Esophagus muscularis mucosa (tissue), 4 donors: ENCODE measurements around the gene TMEM59. TPM values are rescaled to one million over a fixed set of nuclear protein-coding genes. Genes with fewer than 3 reads are reported as not detected.
A peak's percentile ranks its signal among the peaks of the same experiment; 100 is the strongest.

ENCODE experiments used
- DNase-seq: peaks from one replicate; pipeline ENCODE4 v3.0.0-alpha.2; 2017; ENCODE audit errors: extremely low spot score
- H3K27ac ChIP-seq, 4 donors: fragments of 200-600 bp; sonication (generic); replicated peaks in 1 of 4; 1 replicate in 3 of 4; 2 replicates in 1 of 4; pipeline ENCODE4 v1.5.1; 2016 to 2019; ENCODE audit warnings: mild to moderate bottlenecking in 1 of 4
- H3K27me3 ChIP-seq, 4 donors: fragments of 200-600 bp; sonication (generic); one replicate each; pipeline versions ENCODE4 v1.5.1 to v1.6.0; 2016 to 2019
- H3K36me3 ChIP-seq, 4 donors: fragments of 200-600 bp; sonication (generic); one replicate each; pipeline ENCODE4 v1.5.1; 2016 to 2019
- H3K4me1 ChIP-seq, 4 donors: fragments of 200-600 bp; sonication (generic); one replicate each; pipeline ENCODE4 v1.5.1; 2016 to 2019
- H3K4me3 ChIP-seq, 4 donors: fragments of 200-600 bp; sonication (generic); 1 replicate in 2 of 4; 2 replicates in 2 of 4; pipeline ENCODE4 v1.5.1; 2016 to 2019; ENCODE audit warnings: mild to moderate bottlenecking in 4 of 4, moderate library complexity in 1 of 4
- H3K9me3 ChIP-seq, 4 donors: fragments of 200-600 bp; sonication (generic); 1 replicate in 3 of 4; 2 replicates in 1 of 4; pipeline ENCODE4 v1.5.1; 2016 to 2019
- EP300 ChIP-seq: sonication (generic); formaldehyde crosslinking; IDR thresholded peaks from one replicate; pipeline ENCODE4 v1.6.1; 2017; ENCODE audit warnings: antibody characterized with exemption
- POLR2A ChIP-seq: fragments of 450-650 bp; IDR thresholded peaks from one replicate; pipeline ENCODE4 v1.6.1; 2017; ENCODE audit warnings: antibody characterized with exemption, moderate library complexity, mild to moderate bottlenecking, low read depth
- POLR2AphosphoS5 ChIP-seq, 2 donors: sonication (generic); formaldehyde crosslinking; IDR thresholded peaks; one replicate each; pipeline ENCODE4 v1.6.1; 2017; ENCODE audit warnings: antibody characterized with exemption in 2 of 2
- WGBS: methylation state at CpG from one replicate; pipeline ENCODE4 v1.1.5; 2018; 5-methylcytosine and 5-hydroxymethylcytosine counted together
- intact Hi-C: fragments of 100-400 bp; cut with DNase I; formaldehyde crosslinking; loops from one replicate; pipeline ENCODE4 v1.15.1; 2023
- total RNA-seq, 4 donors: library from RNA; depleted of rRNA; stranded (reverse); fragments of >200 nt; gene quantifications; one replicate each; pipeline versions ENCODE4 v1.1.0 to v1.2.1, GENCODE V29; 2016
- TF ChIP-seq, protein P1 (sequence below), 3 experiments: fragments of 200-600 bp in 2 of 3; fragments of 450-650 bp in 1 of 3; sonication (generic) in 2 of 3; IDR thresholded peaks; one replicate each; pipeline ENCODE4 v1.5.1; 2017 to 2019; ENCODE audit warnings: antibody characterized with exemption in 3 of 3, mild to moderate bottlenecking in 2 of 3, moderate library complexity in 1 of 3

Gene TMEM59
- total RNA-seq, 4 donors from 2014 or later: 238 to 334 (median 288) TPM

DNA sequence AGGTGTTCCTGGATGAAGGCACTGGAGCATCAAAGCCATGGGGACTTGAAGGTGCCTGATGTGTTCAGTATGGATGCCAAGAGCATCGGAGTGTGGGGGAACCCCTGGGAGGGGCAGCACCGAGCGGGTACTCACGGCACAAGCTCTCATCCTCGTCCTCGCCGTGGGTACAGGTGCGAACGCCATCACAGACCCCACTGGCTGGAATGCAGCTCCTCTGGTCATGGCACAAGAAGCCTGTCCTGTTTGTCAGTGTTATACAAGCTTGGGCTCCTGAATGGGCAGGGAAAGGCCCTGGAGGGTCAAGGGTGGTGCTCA, 41.0 kb downstream of the TMEM59 start:
- no peaks in the 10 kb centered on the region for H3K4me1 ChIP-seq
- H3K9me3 ChIP-seq: no peaks in the 10 kb centered on the region
- H3K36me3 ChIP-seq: no peaks in the 10 kb centered on the region
- H3K27ac ChIP-seq: no peak overlapping the region
- peaks cover 0 to 38% (median 0%) of the 10 kb centered on the region in 4 donors for H3K27me3 ChIP-seq
- 93% methylated on average over 9 of the region's 9 CpGs for WGBS
- TF ChIP-seq POLR2AphosphoS5 (IDR thresholded peaks at IDR 0.05) (no peak), EP300 (no peak), POLR2A (no peak)
- TF ChIP-seq, protein P1, sequence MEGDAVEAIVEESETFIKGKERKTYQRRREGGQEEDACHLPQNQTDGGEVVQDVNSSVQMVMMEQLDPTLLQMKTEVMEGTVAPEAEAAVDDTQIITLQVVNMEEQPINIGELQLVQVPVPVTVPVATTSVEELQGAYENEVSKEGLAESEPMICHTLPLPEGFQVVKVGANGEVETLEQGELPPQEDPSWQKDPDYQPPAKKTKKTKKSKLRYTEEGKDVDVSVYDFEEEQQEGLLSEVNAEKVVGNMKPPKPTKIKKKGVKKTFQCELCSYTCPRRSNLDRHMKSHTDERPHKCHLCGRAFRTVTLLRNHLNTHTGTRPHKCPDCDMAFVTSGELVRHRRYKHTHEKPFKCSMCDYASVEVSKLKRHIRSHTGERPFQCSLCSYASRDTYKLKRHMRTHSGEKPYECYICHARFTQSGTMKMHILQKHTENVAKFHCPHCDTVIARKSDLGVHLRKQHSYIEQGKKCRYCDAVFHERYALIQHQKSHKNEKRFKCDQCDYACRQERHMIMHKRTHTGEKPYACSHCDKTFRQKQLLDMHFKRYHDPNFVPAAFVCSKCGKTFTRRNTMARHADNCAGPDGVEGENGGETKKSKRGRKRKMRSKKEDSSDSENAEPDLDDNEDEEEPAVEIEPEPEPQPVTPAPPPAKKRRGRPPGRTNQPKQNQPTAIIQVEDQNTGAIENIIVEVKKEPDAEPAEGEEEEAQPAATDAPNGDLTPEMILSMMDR (IDR thresholded peaks at IDR 0.05): no peak
- intact Hi-C loops: no loop called here
- no peak overlapping the region for H3K4me3 ChIP-seq
- peak; percentile 84 for DNase-seq

DNA sequence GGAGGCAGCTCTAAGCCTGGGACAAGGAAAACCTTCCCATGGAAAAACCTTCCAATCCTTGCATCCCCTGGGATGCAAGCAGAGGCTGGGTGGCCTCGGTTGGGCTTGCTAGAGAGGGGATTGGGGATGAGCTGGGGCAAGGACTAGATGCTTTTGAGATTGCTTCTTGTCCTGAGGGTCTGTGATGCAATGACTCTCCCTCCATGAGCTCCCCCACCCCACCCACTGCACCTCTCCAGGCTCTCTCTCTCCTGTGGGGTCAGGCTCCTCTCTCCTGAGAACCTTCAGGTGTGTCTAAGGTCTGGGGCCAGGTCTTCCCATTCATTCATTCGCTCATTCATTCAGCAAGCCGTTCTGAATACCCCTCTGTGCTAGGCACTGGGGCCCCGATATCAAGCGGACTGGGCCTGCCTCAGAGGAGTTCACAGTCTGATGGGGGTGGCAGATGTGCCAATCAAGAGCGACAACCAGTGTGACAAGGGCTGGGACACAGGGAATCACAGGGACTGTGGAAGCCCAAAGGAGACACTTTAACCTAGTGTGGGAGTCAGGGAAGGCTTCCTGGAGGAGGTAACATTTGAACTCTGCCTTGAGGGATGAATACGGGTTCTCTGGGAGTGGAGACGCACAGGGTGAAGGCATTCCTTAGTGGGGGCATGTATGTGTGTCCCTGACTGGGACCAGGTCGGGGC, 41.5 kb downstream of the TMEM59 start:
- peak; percentile 57 for DNase-seq
- WGBS: 84% methylated on average over 8 of the region's 9 CpGs
- no peak overlapping the region for H3K4me3 ChIP-seq
- no peaks in the 10 kb centered on the region for H3K9me3 ChIP-seq
- peaks cover 0 to 38% (median 0%) of the 10 kb centered on the region in 4 donors for H3K27me3 ChIP-seq
- no peaks in the 10 kb centered on the region for H3K36me3 ChIP-seq
- no peak overlapping the region for H3K27ac ChIP-seq
- TF ChIP-seq POLR2AphosphoS5 (IDR thresholded peaks at IDR 0.05): no peak
- no peak for TF ChIP-seq EP300
- TF ChIP-seq, protein P1 (IDR thresholded peaks at IDR 0.05): no peak
- TF ChIP-seq POLR2A: no peak
- intact Hi-C loops: no loop called here
- H3K4me1 ChIP-seq: no peaks in the 10 kb centered on the region

DNA sequence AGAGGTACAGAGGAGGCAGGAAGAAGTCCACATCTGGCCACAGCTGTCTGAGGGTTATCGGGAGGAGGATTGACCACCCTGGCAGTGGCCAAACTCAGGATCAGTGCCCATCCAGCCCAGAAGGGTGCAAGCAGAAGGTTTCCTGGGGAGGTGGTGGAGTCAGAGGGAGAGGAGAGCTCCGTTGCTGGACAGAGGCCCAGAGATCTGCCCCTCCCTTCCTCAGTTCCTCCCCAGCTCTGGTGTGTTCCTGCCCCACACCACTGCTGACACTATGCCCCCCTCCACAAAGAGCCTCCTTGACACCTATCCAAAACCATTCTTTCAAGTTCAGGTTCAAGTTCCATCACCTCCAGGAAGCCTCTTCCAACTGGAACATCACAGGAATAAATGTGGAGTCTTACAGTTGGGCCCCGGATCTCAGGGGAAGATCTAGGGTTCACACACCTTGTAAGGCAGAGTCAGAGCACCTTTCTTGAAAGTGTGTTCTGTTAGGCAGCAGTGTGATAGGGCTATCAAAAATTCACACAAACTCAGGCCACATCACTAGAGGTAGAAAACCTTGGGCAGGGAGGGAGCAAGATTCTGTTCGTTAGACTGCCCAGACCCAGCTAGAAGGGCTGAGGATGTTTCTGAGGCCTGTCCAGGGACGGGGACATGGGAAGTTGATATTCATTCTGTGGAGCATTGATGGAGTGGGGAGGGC, 42.4 kb downstream of the TMEM59 start:
- Histone ChIP-seq H3K27ac (no peak overlapping the region), H3K4me3 (no peak overlapping the region), H3K27me3 (peaks cover 0 to 38% (median 0%) of the 10 kb centered on the region in 4 donors), H3K9me3 (no peaks in the 10 kb centered on the region), H3K36me3 (no peaks in the 10 kb centered on the region), H3K4me1 (no peaks in the 10 kb centered on the region)
- peak; percentile 89 for DNase-seq
- intact Hi-C loops: no loop called here
- whole genome bisulfite sequencing: 62% methylated on average over 5 of the region's 5 CpGs
- TF ChIP-seq, protein P1 (IDR thresholded peaks at IDR 0.05): no peak
- TF ChIP-seq POLR2A (no peak), POLR2AphosphoS5 (IDR thresholded peaks at IDR 0.05) (no peak), EP300 (no peak)

DNA sequence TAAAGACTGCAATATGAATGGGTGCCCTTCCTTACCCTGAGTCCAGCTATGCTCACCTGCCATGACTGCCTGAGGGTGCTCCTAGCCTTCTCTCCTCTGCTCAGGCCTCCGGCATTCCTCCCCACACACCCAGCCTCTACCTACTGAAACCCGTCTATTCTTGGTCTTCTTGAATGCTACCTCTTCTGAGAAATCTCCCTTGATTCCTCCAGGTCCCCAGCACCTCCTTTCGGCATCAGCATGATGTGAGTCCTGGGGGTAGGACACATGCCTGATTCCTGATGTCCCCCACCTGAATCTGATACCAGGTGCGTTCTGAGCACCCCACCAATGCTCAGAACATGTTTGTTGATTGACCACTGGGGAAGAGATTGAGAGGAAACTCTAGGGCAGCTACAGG, 43.6 kb downstream of the TMEM59 start:
- DNase-seq: peak; percentile 57
- no peaks in the 10 kb centered on the region for H3K9me3 ChIP-seq
- WGBS: 100% methylated on average over 4 of the region's 4 CpGs
- H3K27me3 ChIP-seq: peaks cover 0 to 29% (median 0%) of the 10 kb centered on the region in 4 donors
- no peak for TF ChIP-seq EP300
- TF ChIP-seq, protein P1 (IDR thresholded peaks at IDR 0.05): no peak
- TF ChIP-seq POLR2A: no peak
- no peak for TF ChIP-seq POLR2AphosphoS5 (IDR thresholded peaks at IDR 0.05)
- intact Hi-C loops: no loop called here
- no peaks in the 10 kb centered on the region for H3K4me1 ChIP-seq
- H3K27ac ChIP-seq: no peak overlapping the region
- H3K36me3 ChIP-seq: no peaks in the 10 kb centered on the region
- H3K4me3 ChIP-seq: no peak overlapping the region
